ENCODE measurements around the gene CTIF. TPM values are rescaled to one million over a fixed set of nuclear protein-coding genes. Genes with fewer than 3 reads are reported as not detected.

The CTIF gene
- total RNA-seq, 1 experiment from 2014 or later, result 5.8 TPM

GRCh38 chr18:48569139-48569914, 30.5 kb downstream of the CTIF start:
- TF ChIP-seq EZH2 (IDR thresholded peaks at IDR 0.05; ENCODE audit: low read length, unreplicated experiment), result no peak
- no peak for TF ChIP-seq EZH2phosphoT487 (IDR thresholded peaks at IDR 0.05; ENCODE audit: borderline replicate concordance, low read length)
- TF ChIP-seq CTCF (conservative IDR thresholded peaks at IDR 0.05; ENCODE audit: low read depth, low read length), result no peak
- no peak for ATAC-seq
- Histone ChIP-seq H3K9ac (ENCODE audit: low read length) (no peak overlapping the region), H3K27ac (ENCODE audit: low read length) (no peak overlapping the region), H3K79me2 (ENCODE audit: low read length) (no peaks in the 10 kb centered on the region), H4K20me1 (ENCODE audit: low read length) (no peaks in the 10 kb centered on the region), H3K4me3 (ENCODE audit: low read length) (no peak overlapping the region), H3K4me2 (ENCODE audit: low read length) (no peak overlapping the region), H3K27me3 (ENCODE audit: low read length) (no peaks in the 10 kb centered on the region), H3K36me3 (ENCODE audit: low read depth, low read length) (no peaks in the 10 kb centered on the region), H3F3A (ENCODE audit: low read length, unreplicated experiment) (no peaks in the 10 kb centered on the region), H3K9me3 (ENCODE audit: low read length) (no peaks in the 10 kb centered on the region), H3K9me2 (replicated peaks; ENCODE audit: low read length) (no peaks in the 10 kb centered on the region), H2AFZ (ENCODE audit: low read length) (no peak overlapping the region), H3K4me1 (ENCODE audit: insufficient read depth, low read length) (no peaks in the 10 kb centered on the region)
- CTCF ChIA-PET, result no interaction called here
- DNase-seq, result no peak
- POLR2A ChIA-PET (ENCODE audit: unreplicated experiment), result no interaction called here
- intact Hi-C loops (cut with micrococcal nuclease), result no loop called here
- no TSS peak for BruUV-seq (replicated peaks)

- no peak overlapping the region for H2AFZ ChIP-seq (ENCODE audit: low read length)
- H3F3A ChIP-seq (ENCODE audit: low read length, unreplicated experiment), result no peaks in the 10 kb centered on the region
- no peak for ATAC-seq
- ChIA-PET POLR2A (ENCODE audit: unreplicated experiment) (no interaction called here), CTCF (no interaction called here)
- DNase-seq, result no peak
- H3K4me2 ChIP-seq (ENCODE audit: low read length), result no peak overlapping the region
- intact Hi-C loops (cut with micrococcal nuclease), result no loop called here
- no peaks in the 10 kb centered on the region for H4K20me1 ChIP-seq (ENCODE audit: low read length)
- no peaks in the 10 kb centered on the region for H3K36me3 ChIP-seq (ENCODE audit: low read depth, low read length)
- no peak overlapping the region for H3K9ac ChIP-seq (ENCODE audit: low read length)
- H3K27ac ChIP-seq (ENCODE audit: low read length), result no peak overlapping the region
- no peaks in the 10 kb centered on the region for H3K79me2 ChIP-seq (ENCODE audit: low read length)
- no TSS peak for BruUV-seq (replicated peaks)
- H3K27me3 ChIP-seq (ENCODE audit: low read length), result no peaks in the 10 kb centered on the region
- H3K9me2 ChIP-seq (replicated peaks; ENCODE audit: low read length), result no peaks in the 10 kb centered on the region
- no peak for TF ChIP-seq EZH2 (IDR thresholded peaks at IDR 0.05; ENCODE audit: low read length, unreplicated experiment)
- no peak for TF ChIP-seq EZH2phosphoT487 (IDR thresholded peaks at IDR 0.05; ENCODE audit: borderline replicate concordance, low read length)
- no peak for TF ChIP-seq CTCF (conservative IDR thresholded peaks at IDR 0.05; ENCODE audit: low read depth, low read length)
- H3K9me3 ChIP-seq (ENCODE audit: low read length), result no peaks in the 10 kb centered on the region
- no peak overlapping the region for H3K4me3 ChIP-seq (ENCODE audit: low read length)
- H3K4me1 ChIP-seq (ENCODE audit: insufficient read depth, low read length), result no peaks in the 10 kb centered on the region
Measured at GRCh38 chr18:48569915-48570264, 31.1 kb downstream of the CTIF start.

GRCh38 chr18:48570313-48570712, 31.5 kb downstream of the CTIF start:
- no peaks in the 10 kb centered on the region for H3K36me3 ChIP-seq (ENCODE audit: low read depth, low read length)
- no peak overlapping the region for H3K4me2 ChIP-seq (ENCODE audit: low read length)
- ChIA-PET POLR2A (ENCODE audit: unreplicated experiment) (no interaction called here), CTCF (no interaction called here)
- no peaks in the 10 kb centered on the region for H3K27me3 ChIP-seq (ENCODE audit: low read length)
- H3F3A ChIP-seq (ENCODE audit: low read length, unreplicated experiment), result no peaks in the 10 kb centered on the region
- ATAC-seq (no peak), DNase-seq (no peak)
- BruUV-seq (replicated peaks), result no TSS peak
- no peaks in the 10 kb centered on the region for H3K4me1 ChIP-seq (ENCODE audit: insufficient read depth, low read length)
- H3K79me2 ChIP-seq (ENCODE audit: low read length), result no peaks in the 10 kb centered on the region
- no peak overlapping the region for H3K9ac ChIP-seq (ENCODE audit: low read length)
- no peaks in the 10 kb centered on the region for H4K20me1 ChIP-seq (ENCODE audit: low read length)
- no peaks in the 10 kb centered on the region for H3K9me3 ChIP-seq (ENCODE audit: low read length)
- no peak overlapping the region for H3K4me3 ChIP-seq (ENCODE audit: low read length)
- TF ChIP-seq EZH2 (IDR thresholded peaks at IDR 0.05; ENCODE audit: low read length, unreplicated experiment) (no peak), CTCF (conservative IDR thresholded peaks at IDR 0.05; ENCODE audit: low read depth, low read length) (no peak), EZH2phosphoT487 (IDR thresholded peaks at IDR 0.05; ENCODE audit: borderline replicate concordance, low read length) (no peak)
- no peak overlapping the region for H2AFZ ChIP-seq (ENCODE audit: low read length)
- H3K27ac ChIP-seq (ENCODE audit: low read length), result no peak overlapping the region
- intact Hi-C loops (cut with micrococcal nuclease), result no loop called here
- no peaks in the 10 kb centered on the region for H3K9me2 ChIP-seq (replicated peaks; ENCODE audit: low read length)
